Measurements from ENCODE around the gene YWHAG.

DNA sequence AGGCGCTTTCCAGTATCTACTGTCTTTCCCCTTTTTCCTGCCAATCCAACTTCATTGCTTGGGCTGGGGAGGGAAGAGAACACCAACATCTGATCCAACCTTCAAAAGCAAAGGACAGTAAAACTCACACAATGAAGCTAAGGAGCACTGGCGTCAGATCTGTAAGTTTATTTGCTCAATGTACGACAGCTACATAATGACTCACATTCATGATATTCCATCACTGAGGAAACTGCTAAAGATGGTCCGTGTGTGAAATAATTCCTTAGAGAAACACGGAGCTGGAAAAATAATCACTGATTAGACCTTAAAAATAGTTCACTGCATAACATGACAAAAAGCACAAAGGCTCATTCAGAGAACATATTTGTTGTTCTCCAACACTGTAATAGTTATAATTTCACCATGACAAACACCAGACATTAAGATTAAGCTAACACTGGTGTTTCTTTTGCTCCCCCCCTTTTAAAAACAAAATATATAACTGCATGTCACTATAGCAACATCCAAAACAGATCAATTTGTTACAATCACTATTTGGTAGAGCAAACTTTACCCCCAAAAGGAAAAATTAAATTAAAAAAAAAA is 32.1 kb downstream of the YWHAG start:
- TF ChIP-seq, protein P1, sequence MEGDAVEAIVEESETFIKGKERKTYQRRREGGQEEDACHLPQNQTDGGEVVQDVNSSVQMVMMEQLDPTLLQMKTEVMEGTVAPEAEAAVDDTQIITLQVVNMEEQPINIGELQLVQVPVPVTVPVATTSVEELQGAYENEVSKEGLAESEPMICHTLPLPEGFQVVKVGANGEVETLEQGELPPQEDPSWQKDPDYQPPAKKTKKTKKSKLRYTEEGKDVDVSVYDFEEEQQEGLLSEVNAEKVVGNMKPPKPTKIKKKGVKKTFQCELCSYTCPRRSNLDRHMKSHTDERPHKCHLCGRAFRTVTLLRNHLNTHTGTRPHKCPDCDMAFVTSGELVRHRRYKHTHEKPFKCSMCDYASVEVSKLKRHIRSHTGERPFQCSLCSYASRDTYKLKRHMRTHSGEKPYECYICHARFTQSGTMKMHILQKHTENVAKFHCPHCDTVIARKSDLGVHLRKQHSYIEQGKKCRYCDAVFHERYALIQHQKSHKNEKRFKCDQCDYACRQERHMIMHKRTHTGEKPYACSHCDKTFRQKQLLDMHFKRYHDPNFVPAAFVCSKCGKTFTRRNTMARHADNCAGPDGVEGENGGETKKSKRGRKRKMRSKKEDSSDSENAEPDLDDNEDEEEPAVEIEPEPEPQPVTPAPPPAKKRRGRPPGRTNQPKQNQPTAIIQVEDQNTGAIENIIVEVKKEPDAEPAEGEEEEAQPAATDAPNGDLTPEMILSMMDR (IDR thresholded peaks at IDR 0.05; ENCODE audit: low read length) = no peak
- TF ChIP-seq EZH2 (IDR thresholded peaks at IDR 0.05; ENCODE audit: borderline replicate concordance, low read length) = no peak
